HepG2 (cell line): ENCODE measurements around the gene FRK. TPM values are rescaled to one million over a fixed set of nuclear protein-coding genes. Genes with fewer than 3 reads are reported as not detected.

Experiments
- CEBPG ChIP-seq: IDR thresholded peaks from 2 replicates; pipeline ENCODE4 v1.6.1; 2016
- EP300 ChIP-seq, 3 experiments: sonication (generic) in 1 of 3; formaldehyde crosslinking in 1 of 3; IDR thresholded peaks; 2 replicates each; pipeline versions ENCODE4 v1.5.1 to v1.6.1; 2011 to 2020; ENCODE audit warnings: low read depth in 2 of 3, low read length in 2 of 3, borderline replicate concordance in 1 of 3, improper control_type of control experiment in 1 of 3, mild to moderate bottlenecking in 1 of 3, missing genetic modification reagents in 1 of 3, moderate library complexity in 1 of 3
- FOSL2 ChIP-seq: sonication (generic); formaldehyde crosslinking; IDR thresholded peaks from 2 replicates; pipeline ENCODE4 v1.4.0; 2020; ENCODE audit warnings: missing genetic modification reagents
- KLF16 ChIP-seq, 2 experiments: sonication (generic) in 1 of 2; formaldehyde crosslinking in 1 of 2; IDR thresholded peaks; 2 replicates each; pipeline versions ENCODE4 v1.6.1 to v1.8.0; 2016 to 2023; ENCODE audit warnings: missing genetic modification reagents in 2 of 2, missing compliant biosample characterization in 1 of 2
- MEF2D ChIP-seq: sonication (generic); formaldehyde crosslinking; IDR thresholded peaks from 2 replicates; pipeline ENCODE4 v1.5.1; 2020; ENCODE audit warnings: mild to moderate bottlenecking, missing genetic modification reagents
- PAXIP1 ChIP-seq: sonication (generic); formaldehyde crosslinking; conservative IDR thresholded peaks from 2 replicates; pipeline ENCODE4 v1.4.0; 2020; ENCODE audit warnings: mild to moderate bottlenecking, missing genetic modification reagents, moderate library complexity
- RARG ChIP-seq: sonication (generic); formaldehyde crosslinking; IDR thresholded peaks from 2 replicates; pipeline ENCODE4 v1.4.0; 2020; ENCODE audit warnings: low read depth, mild to moderate bottlenecking, missing genetic modification reagents
- THAP11 ChIP-seq: IDR thresholded peaks from 2 replicates; pipeline ENCODE4 v1.6.1; 2016; ENCODE audit warnings: missing biosample characterization, missing genetic modification reagents
- YY1 ChIP-seq: IDR thresholded peaks from 2 replicates; pipeline ENCODE4 v1.6.1; 2011; ENCODE audit warnings: low read length, low read depth, moderate library complexity, mild to moderate bottlenecking; ENCODE audit not compliant: insufficient read depth, insufficient replicate concordance
- ZBTB3 ChIP-seq: sonication (generic); formaldehyde crosslinking; IDR thresholded peaks from 2 replicates; pipeline ENCODE4 v1.4.0; 2020; ENCODE audit warnings: low read depth, mild to moderate bottlenecking, moderate library complexity, missing genetic modification reagents, borderline replicate concordance
- ZEB1 ChIP-seq: IDR thresholded peaks from 2 replicates; pipeline ENCODE4 v1.6.1; 2012; ENCODE audit warnings: mild to moderate bottlenecking, low read depth, inconsistent platforms; ENCODE audit not compliant: insufficient replicate concordance
- ZNF10 ChIP-seq: sonication (generic); formaldehyde crosslinking; IDR thresholded peaks from 2 replicates; pipeline ENCODE4 v1.4.0; 2020; ENCODE audit warnings: mild to moderate bottlenecking, low read depth, missing genetic modification reagents, borderline replicate concordance
- ZNF18 ChIP-seq: sonication (generic); formaldehyde crosslinking; IDR thresholded peaks from 2 replicates; pipeline ENCODE4 v1.8.0; 2022; ENCODE audit warnings: mild to moderate bottlenecking, missing genetic modification reagents; ENCODE audit not compliant: insufficient replicate concordance
- ZNF331 ChIP-seq: sonication (generic); formaldehyde crosslinking; IDR thresholded peaks from 2 replicates; pipeline ENCODE4 v1.4.0; 2020; ENCODE audit warnings: missing genetic modification reagents
- ZNF337 ChIP-seq: sonication (generic); formaldehyde crosslinking; IDR thresholded peaks from 2 replicates; pipeline ENCODE4 v1.5.1; 2020; ENCODE audit warnings: missing genetic modification reagents, low read depth, mild to moderate bottlenecking, borderline replicate concordance
- ZNF557 ChIP-seq: sonication (generic); formaldehyde crosslinking; IDR thresholded peaks from 2 replicates; pipeline ENCODE4 v1.4.0; 2020; ENCODE audit warnings: missing genetic modification reagents
- ZNF564 ChIP-seq: sonication (generic); formaldehyde crosslinking; IDR thresholded peaks from 2 replicates; pipeline ENCODE4 v1.8.1; 2023; ENCODE audit warnings: mild to moderate bottlenecking, missing genetic modification reagents
- ZNF580 ChIP-seq: IDR thresholded peaks from 2 replicates; pipeline ENCODE4 v1.6.1; 2016; ENCODE audit warnings: low read depth, borderline replicate concordance
- ZNF609 ChIP-seq: sonication (generic); formaldehyde crosslinking; IDR thresholded peaks from 2 replicates; pipeline ENCODE4 v1.4.0; 2020; ENCODE audit warnings: mild to moderate bottlenecking, missing genetic modification reagents, borderline replicate concordance
- ZNF773 ChIP-seq: sonication (generic); formaldehyde crosslinking; IDR thresholded peaks from 2 replicates; pipeline ENCODE4 v1.4.0; 2020; ENCODE audit warnings: missing genetic modification reagents, borderline replicate concordance
- polyA plus RNA-seq, 8 experiments: library from polyadenylated mRNA; depleted of rRNA in 3 of 8; stranded (reverse) in 7 of 8; unstranded in 1 of 8; fragments of >200 nt; fragmentation: Illumina TruSeq in 4 of 8; extraction: Trizol in 4 of 8; gene quantifications; 2 replicates each; pipeline versions ENCODE4 v1.2.1 to v1.2.3, GENCODE V29; 2011 to 2016; ENCODE audit warnings: low read depth in 4 of 8, missing spikeins in 1 of 8, mixed read lengths in 1 of 8; ENCODE audit not compliant: insufficient read depth in 1 of 8
- total RNA-seq, 5 experiments: library from RNA; depleted of rRNA; stranded (reverse); fragments of >200 nt; fragmentation: Illumina TruSeq; extraction: Trizol; gene quantifications; 2 replicates each; pipeline ENCODE4 v1.2.3, GENCODE V29; 2016; ENCODE audit warnings: low read depth in 1 of 5

FRK gene
- total and polyA plus RNA-seq, 2 of the 13 experiments (the other 11 are each of a cell fraction or from before 2014, with no cell fraction given): 1.3 to 2.9 TPM

GRCh38 chr6:116105247-116105646, 44.6 kb upstream of the FRK start (continued):
- TF ChIP-seq ZNF609: no peak
- no peak for TF ChIP-seq ZEB1
- TF ChIP-seq ZNF18 (CRISPR knock-in tag): no peak
- TF ChIP-seq ZNF564: no peak
- no peak for TF ChIP-seq MEF2D (CRISPR knock-in tag)
- no peak for TF ChIP-seq RARG (CRISPR knock-in tag)
- TF ChIP-seq ZNF773 (CRISPR knock-in tag): no peak
- TF ChIP-seq EP300 (IDR thresholded peaks at IDR 0.05; ENCODE audit: low read depth in 2 of 2, low read length in 2 of 2): peak in 1 of 2 experiments; percentile 21; a peak in 1 of 4 replicates
- no peak for TF ChIP-seq EP300 (CRISPR knock-in tag; IDR thresholded peaks at IDR 0.05; ENCODE audit: borderline replicate concordance)
- TF ChIP-seq ZBTB3: no peak
- TF ChIP-seq FOSL2: peak; percentile 72
- no peak for TF ChIP-seq KLF16 (CRISPR knock-in tag; IDR thresholded peaks at IDR 0.05)
- no peak for TF ChIP-seq ZNF331
- TF ChIP-seq THAP11 (CRISPR knock-in tag): no peak
- TF ChIP-seq ZNF557: 0 out of 2 replicates have a peak, but pooled peaks have one; percentile 85
- TF ChIP-seq YY1: no peak
- peak; percentile 69 for TF ChIP-seq PAXIP1 (CRISPR knock-in tag)
- no peak for TF ChIP-seq ZNF337 (CRISPR knock-in tag)
- peak; percentile 59 for TF ChIP-seq CEBPG (CRISPR knock-in tag)
- no peak for TF ChIP-seq ZNF10 (CRISPR knock-in tag)
- no peak for TF ChIP-seq ZNF580 (CRISPR knock-in tag)
